ENCODE data around the gene PTPRD. TPM values are rescaled to one million over a fixed set of nuclear protein-coding genes. Genes with fewer than 3 reads are reported as not detected.

Gene PTPRD
- total and polyA plus RNA-seq, 2 donors from 2014 or later, result 6.4 to 78.9 TPM

- H3K4me3 ChIP-seq (ENCODE audit: low read length in 3 of 3), result no peak overlapping the region
- intact Hi-C loops (cut with DNase I), result no loop called here
- no peaks in the 10 kb centered on the region for H3K36me3 ChIP-seq (ENCODE audit: control insufficient read depth in 2 of 3, insufficient read depth in 3 of 3, low read length in 3 of 3)
- H3K4me1 ChIP-seq (ENCODE audit: control insufficient read depth in 2 of 3, insufficient read depth in 2 of 3, low read depth in 1 of 3, low read length in 3 of 3), result no peaks in the 10 kb centered on the region
- no peak for TF ChIP-seq CTCF (IDR thresholded peaks at IDR 0.05; ENCODE audit: borderline replicate concordance, extremely low read depth, insufficient read depth)
- H3K9me3 ChIP-seq (ENCODE audit: control insufficient read depth in 2 of 3, insufficient read depth in 1 of 3, low read length in 3 of 3), result no peaks in the 10 kb centered on the region
- H3K9ac ChIP-seq (ENCODE audit: low read length in 3 of 3), result no peak overlapping the region
- no peaks in the 10 kb centered on the region for H3K27me3 ChIP-seq (ENCODE audit: control insufficient read depth, insufficient read depth, low read length)
- FAIRE-seq (no peak), DNase-seq (no peak)
- no peak overlapping the region for H3K27ac ChIP-seq (ENCODE audit: low read depth in 2 of 2, low read length in 2 of 2)
Measured at GRCh38 chr9:9612755-9613154, 1000.0 kb downstream of the PTPRD start.

GRCh38 chr9:9612270-9612669 is 1000.5 kb downstream of the PTPRD start:
- Histone ChIP-seq H3K4me1 (ENCODE audit: control insufficient read depth in 2 of 3, insufficient read depth in 2 of 3, low read depth in 1 of 3, low read length in 3 of 3) (no peaks in the 10 kb centered on the region), H3K9me3 (ENCODE audit: control insufficient read depth in 2 of 3, insufficient read depth in 1 of 3, low read length in 3 of 3) (no peaks in the 10 kb centered on the region), H3K36me3 (ENCODE audit: control insufficient read depth in 2 of 3, insufficient read depth in 3 of 3, low read length in 3 of 3) (no peaks in the 10 kb centered on the region), H3K4me3 (ENCODE audit: low read length in 3 of 3) (no peak overlapping the region), H3K27me3 (ENCODE audit: control insufficient read depth, insufficient read depth, low read length) (no peaks in the 10 kb centered on the region), H3K27ac (ENCODE audit: low read depth in 2 of 2, low read length in 2 of 2) (no peak overlapping the region), H3K9ac (ENCODE audit: low read length in 3 of 3) (no peak overlapping the region)
- no peak for TF ChIP-seq CTCF (IDR thresholded peaks at IDR 0.05; ENCODE audit: borderline replicate concordance, extremely low read depth, insufficient read depth)
- FAIRE-seq (no peak), DNase-seq (no peak)
- intact Hi-C loops (cut with DNase I), result no loop called here

- DNase-seq, result no peak
- H3K27me3 ChIP-seq (ENCODE audit: control insufficient read depth, insufficient read depth, low read length), result no peaks in the 10 kb centered on the region
- H3K9ac ChIP-seq (ENCODE audit: low read length in 3 of 3), result no peak overlapping the region
- H3K36me3 ChIP-seq (ENCODE audit: control insufficient read depth in 2 of 3, insufficient read depth in 3 of 3, low read length in 3 of 3), result no peaks in the 10 kb centered on the region
- intact Hi-C loops (cut with DNase I), result no loop called here
- H3K4me3 ChIP-seq (ENCODE audit: low read length in 3 of 3), result no peak overlapping the region
- TF ChIP-seq CTCF (IDR thresholded peaks at IDR 0.05; ENCODE audit: borderline replicate concordance, extremely low read depth, insufficient read depth), result no peak
- no peaks in the 10 kb centered on the region for H3K9me3 ChIP-seq (ENCODE audit: control insufficient read depth in 2 of 3, insufficient read depth in 1 of 3, low read length in 3 of 3)
- H3K4me1 ChIP-seq (ENCODE audit: control insufficient read depth in 2 of 3, insufficient read depth in 2 of 3, low read depth in 1 of 3, low read length in 3 of 3), result no peaks in the 10 kb centered on the region
- no peak for FAIRE-seq
- H3K27ac ChIP-seq (ENCODE audit: low read depth in 2 of 2, low read length in 2 of 2), result no peak overlapping the region
Measured at GRCh38 chr9:9605681-9606080, 1007.1 kb downstream of the PTPRD start.

GRCh38 chr9:9603345-9603744 is 1009.5 kb downstream of the PTPRD start:
- FAIRE-seq, result no peak
- Histone ChIP-seq H3K9ac (ENCODE audit: low read length in 3 of 3) (no peak overlapping the region), H3K36me3 (ENCODE audit: control insufficient read depth in 2 of 3, insufficient read depth in 3 of 3, low read length in 3 of 3) (no peaks in the 10 kb centered on the region), H3K4me1 (ENCODE audit: control insufficient read depth in 2 of 3, insufficient read depth in 2 of 3, low read depth in 1 of 3, low read length in 3 of 3) (no peaks in the 10 kb centered on the region), H3K9me3 (ENCODE audit: control insufficient read depth in 2 of 3, insufficient read depth in 1 of 3, low read length in 3 of 3) (no peaks in the 10 kb centered on the region), H3K27ac (ENCODE audit: low read depth in 2 of 2, low read length in 2 of 2) (no peak overlapping the region), H3K27me3 (ENCODE audit: control insufficient read depth, insufficient read depth, low read length) (no peaks in the 10 kb centered on the region), H3K4me3 (ENCODE audit: low read length in 3 of 3) (no peak overlapping the region)
- intact Hi-C loops (cut with DNase I), result no loop called here
- DNase-seq, result no peak
- no peak for TF ChIP-seq CTCF (IDR thresholded peaks at IDR 0.05; ENCODE audit: borderline replicate concordance, extremely low read depth, insufficient read depth)

Data from kidney (tissue), 14 donors.